HUDEP-2 (cell line): Measurements from ENCODE around the gene ZNF106.
A peak's percentile ranks its signal among the peaks of the same experiment; 100 is the strongest.

Source experiments
- DNase-seq, 76 experiments: peaks; one replicate each; lab custom pipeline; 2025; ENCODE audit not compliant: unreplicated experiment in 76 of 76; lab: John Stamatoyannopoulos, UW

The ZNF106 gene

DNA sequence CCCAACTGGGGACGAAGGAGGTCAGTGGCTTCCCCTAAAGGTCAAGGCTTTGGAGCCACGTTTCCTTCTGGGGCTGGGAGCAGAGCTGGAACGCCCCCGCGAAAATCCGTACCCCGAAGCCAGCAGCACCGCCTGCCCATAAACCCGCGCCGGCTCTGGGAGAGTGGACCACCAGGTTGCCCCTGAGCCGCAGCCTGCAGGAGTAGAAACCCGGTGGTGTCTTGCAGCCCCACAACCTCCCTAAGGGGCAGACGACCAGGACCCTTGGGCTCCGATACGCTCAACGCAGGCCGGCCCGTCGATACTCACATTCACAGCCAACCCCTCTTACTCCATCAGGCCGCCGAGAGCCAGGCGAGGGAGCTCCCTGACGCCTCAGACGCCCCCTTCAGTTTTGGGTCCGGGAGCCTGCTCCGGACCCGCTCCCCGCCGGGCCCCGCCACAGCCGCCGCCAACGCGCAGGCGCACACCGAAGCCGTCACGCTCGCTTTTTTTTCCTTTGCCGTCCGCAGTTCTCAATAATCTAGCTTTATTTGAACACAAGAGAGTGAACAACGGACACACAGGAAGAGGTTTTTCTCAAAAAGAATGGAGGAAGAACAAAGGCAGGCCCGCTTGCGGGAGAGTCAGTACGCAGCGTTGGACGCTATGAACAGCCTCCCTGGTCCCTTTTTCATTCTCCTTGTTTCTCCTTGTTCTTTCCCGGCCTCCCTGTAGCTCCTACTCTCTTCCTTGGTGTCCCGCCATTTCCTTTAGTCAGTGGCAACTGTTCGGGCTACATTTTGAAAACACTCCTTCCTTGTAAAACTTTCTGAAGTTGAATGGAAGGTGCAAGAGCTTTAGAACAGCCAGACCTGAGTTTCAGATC is at the start of gene ZNF106:
Gene ZNF106, minus strand, starts transcription at position 471 of the 868 bp plus-strand sequence. CDS start 18,852 bp downstream, outside the sequence.
- peak in 73 of 76 experiments; percentile 32 to 91 (median 74) for DNase-seq

DNA sequence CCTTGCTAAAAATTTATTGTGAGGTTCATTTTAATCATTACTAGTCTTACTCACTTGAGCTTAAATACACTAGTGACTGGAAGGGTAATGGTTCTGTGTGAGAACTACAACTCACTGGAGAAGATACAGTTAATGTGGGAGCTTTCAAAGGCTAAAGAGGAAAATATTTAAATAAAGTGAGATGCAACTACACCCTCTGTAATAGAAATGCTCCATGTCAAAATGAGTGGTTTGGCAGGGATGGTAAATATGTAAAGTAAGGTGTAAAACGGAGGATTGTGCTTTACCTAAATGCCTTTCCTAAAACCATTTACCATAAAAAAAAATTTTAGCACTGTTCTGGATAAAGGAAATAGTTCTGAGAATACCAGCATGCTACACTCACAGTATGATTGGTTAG is 42.3 kb upstream of the ZNF106 start:
- DNase-seq: no peak

GRCh38 chr15:42528970-42529369 is 38.0 kb upstream of the ZNF106 start:
- no peak for DNase-seq

DNA sequence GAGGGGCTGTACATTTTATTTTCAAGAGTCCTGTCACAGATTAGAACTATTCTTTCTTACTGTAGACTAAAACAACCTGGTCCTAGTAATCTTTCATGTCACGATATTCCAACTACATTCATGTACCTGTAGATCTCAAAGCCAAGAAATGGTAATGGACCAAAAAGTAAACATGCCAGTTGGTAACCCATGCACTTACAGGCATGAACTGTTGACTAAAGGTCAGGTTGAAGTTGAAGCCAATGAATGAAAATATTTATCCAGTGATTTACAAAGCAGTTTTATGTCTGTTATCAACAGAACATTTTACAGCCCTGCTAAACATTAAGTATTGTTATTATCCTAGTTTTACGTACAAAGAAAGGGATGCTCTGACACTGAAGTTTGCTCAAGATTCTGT is 32.4 kb upstream of the ZNF106 start:
- DNase-seq: no peak

GRCh38 chr15:42511007-42511391 is 20.1 kb upstream of the ZNF106 start:
- DNase-seq: no peak

DNA sequence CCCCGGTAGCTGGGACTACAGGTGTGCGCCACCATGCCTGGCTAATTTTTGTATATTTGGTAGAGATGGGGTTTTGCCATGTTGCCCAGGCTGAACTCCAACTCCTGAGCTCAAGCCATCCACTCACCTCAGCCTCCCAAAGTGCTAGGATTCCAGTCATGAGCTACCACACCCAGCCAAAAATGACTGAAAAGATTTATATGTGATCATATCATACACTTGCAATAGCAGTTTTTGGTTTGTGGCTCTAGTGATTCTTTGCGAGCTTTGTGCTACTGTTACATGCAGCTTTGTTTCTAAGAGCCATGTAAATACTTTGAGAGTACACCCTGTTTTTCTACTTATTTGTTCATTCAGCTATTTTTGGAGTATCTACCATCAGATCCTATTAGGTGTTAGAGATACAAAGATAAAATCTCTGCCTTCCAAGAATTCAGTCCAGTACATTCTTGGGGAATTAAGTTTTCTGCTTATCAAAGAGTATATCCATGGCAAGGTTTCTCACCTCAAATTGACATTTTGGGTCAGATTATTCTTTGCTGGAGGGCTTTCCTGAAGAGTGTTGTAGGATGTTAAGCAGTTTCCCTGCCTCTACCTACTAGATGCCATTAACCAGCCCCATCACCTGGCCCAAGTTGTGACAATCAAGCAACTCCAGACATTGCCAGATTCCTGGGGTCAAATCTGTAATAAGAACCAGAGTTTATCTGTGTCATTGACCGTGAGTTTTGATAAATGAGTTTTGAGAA is 19.5 kb upstream of the ZNF106 start:
- no peak for DNase-seq

- DNase-seq: no peak
Observed at GRCh38 chr15:42508263-42508690, 17.3 kb upstream of the ZNF106 start.

- no peak for DNase-seq
Observed at GRCh38 chr15:42507514-42507913, 16.6 kb upstream of the ZNF106 start.

DNA sequence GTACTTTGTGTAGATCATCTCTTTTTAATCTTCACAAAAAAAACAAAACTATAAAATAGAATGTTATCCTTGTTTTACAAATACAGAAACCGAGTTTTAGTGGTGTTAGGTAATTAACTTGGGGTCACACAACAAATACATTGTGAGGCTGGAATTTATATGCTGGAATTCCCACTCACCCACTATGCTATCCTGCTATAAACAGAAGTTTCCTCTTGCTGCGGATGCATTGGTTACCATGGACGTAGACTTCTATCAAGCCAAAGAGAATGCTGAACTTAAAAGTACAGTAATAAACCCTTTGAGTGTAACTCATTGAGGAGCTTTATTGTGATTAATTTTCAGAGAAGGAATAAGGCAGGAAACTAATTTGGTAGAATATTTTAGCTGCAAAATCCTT is 13.7 kb upstream of the ZNF106 start:
- no peak for DNase-seq

DNA sequence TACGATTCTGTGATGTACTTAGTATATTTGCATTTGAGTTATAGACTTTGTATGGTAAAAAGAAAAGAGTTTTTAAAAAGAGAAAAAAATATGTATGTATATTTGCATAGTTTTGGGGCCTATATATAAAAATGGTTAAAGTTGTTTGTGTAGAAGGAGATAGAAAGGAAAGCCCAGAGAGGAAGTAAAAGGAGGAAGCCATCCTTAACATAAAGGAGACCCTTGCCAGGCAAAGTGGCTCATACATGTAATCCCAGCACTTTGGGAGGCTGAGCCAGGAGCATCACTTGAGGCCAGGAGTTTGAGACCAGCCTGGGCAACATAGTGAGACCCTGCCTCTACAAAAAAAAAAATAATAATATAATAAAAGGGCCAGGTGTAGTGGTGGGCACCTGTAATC is 12.9 kb upstream of the ZNF106 start:
- no peak for DNase-seq

DNA sequence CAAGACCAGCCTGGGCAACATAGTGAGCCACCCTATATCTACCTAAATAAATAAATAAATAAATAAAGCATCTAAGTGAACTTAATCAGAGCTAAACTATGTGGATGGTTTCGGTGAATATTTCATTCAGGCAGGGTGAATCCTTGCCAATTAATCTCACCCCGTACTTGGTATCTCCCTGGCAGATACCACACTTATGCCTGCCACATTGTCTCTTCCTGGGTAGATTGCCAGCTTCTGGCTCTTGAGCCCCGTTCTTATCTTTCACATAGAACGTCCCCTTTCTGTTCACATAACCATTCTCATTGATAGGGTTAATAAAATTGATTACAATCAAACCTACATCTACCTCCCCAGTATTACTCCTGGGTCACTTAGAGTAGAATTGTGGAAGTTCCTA is 11.5 kb upstream of the ZNF106 start:
- DNase-seq: peak in 70 of 76 experiments; percentile 7 to 86 (median 52)

DNA sequence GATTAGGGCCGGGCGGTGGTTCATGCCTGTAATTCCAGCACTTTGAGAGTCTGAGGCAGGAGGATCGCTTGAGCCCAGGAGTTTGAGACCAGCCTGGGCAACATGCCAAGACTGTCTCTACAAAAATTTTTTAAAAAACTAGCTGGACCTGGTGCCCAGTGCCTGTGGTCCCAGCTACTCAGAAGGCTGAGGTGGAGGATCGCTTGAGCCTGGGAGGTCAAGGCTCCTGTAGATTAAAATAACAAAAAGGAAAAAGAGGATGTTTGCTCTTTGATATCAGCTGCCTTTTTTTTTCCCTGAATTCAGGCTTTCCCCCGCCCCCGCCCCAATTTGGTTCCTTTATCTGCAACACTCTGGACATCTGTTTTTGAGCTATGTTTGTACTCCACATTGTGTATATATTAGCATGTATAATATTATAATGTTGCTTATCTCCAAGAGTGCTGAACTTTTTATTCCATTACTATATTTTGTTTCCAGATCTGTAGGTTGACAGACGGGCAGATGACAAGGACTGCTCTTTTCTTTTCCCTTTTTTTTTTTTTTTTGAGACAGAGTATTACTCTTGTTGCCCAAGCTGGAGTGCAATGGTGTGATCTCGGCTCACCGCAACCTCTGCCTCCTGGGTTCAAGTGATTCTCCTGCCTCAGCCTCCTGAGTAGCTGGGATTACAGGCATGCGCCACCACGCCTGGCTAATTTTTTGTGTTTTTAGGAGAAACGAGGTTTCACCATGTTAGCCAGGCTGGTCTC is 9.1 kb upstream of the ZNF106 start:
- DNase-seq: peak in 56 of 76 experiments; percentile 4 to 64 (median 33)

- DNase-seq: peak in 13 of 76 experiments; percentile 4 to 51 (median 21)
Observed at GRCh38 chr15:42498212-42499068, 7.5 kb upstream of the ZNF106 start.

- peak in 74 of 76 experiments; percentile 22 to 89 (median 76) for DNase-seq
Observed at GRCh38 chr15:42495361-42496212, 4.6 kb upstream of the ZNF106 start, which contains the start of gene SNAP23. Gene SNAP23, plus strand, starts transcription at chr15:42495634. Its CDS starts 16,213 bp downstream, at chr15:42511847.

GRCh38 chr15:42494998-42495360 is 4.0 kb upstream of the ZNF106 start:
- no peak for DNase-seq

- no peak for DNase-seq
Observed at GRCh38 chr15:42493679-42494078, 2.7 kb upstream of the ZNF106 start.

- DNase-seq: peak in 7 of 76 experiments; percentile 8 to 62 (median 37)
Observed at GRCh38 chr15:42491539-42492225, 741 bp upstream of the ZNF106 start.

- DNase-seq: no peak
Observed at GRCh38 chr15:42490291-42490670, 660 bp downstream of the ZNF106 start.
